ENCODE data around the gene FAM222A. TPM values are rescaled to one million over a fixed set of nuclear protein-coding genes. Genes with fewer than 3 reads are reported as not detected.

FAM222A gene
- total RNA-seq, 4 donors from 2014 or later: 7.0 to 24.3 (median 13.5) TPM

GRCh38 chr12:109807954-109808643 lies 94.5 kb downstream of the FAM222A start:
- no peak for ATAC-seq
- intact Hi-C loops (cut with DNase I; ENCODE audit: low total_unique reads): no loop called here
- in situ Hi-C loops (cut with MboI; ENCODE audit: low sequenced_read_pairs in 4 of 4): loop anchor here in 3 of 4 donors (5.0 to 10.0 kb wide), 2 partner anchors 67 to 69 kb away; no protein-coding TSS in a partner anchor

GRCh38 chr12:109808876-109809646 lies 95.4 kb downstream of the FAM222A start:
- DNase-seq: no peak
- intact Hi-C loops (cut with DNase I; ENCODE audit: low total_unique reads): no loop called here
- no peak overlapping the region for H3K27ac ChIP-seq
- in situ Hi-C loops (cut with MboI; ENCODE audit: low sequenced_read_pairs in 4 of 4): loop anchor here in 3 of 4 donors (5.0 to 10.0 kb wide), 2 partner anchors 66 to 68 kb away; no protein-coding TSS in a partner anchor
- TF ChIP-seq CTCF (IDR thresholded peaks at IDR 0.05 in 4 of 5, conservative IDR thresholded peaks at IDR 0.05 in 1 of 5) (no peak), POLR2A (IDR thresholded peaks at IDR 0.05) (no peak)
- H3K36me3 ChIP-seq: no peaks in the 10 kb centered on the region
- ATAC-seq: no peak
- H3K4me3 ChIP-seq: no peak overlapping the region
- no peaks in the 10 kb centered on the region for H3K9me3 ChIP-seq
- H3K4me1 ChIP-seq: no peaks in the 10 kb centered on the region
- no peaks in the 10 kb centered on the region for H3K27me3 ChIP-seq

More at GRCh38 chr12:109807954-109808643, 94.5 kb downstream of the FAM222A start:
- Histone ChIP-seq H3K27ac (no peak overlapping the region), H3K4me1 (no peaks in the 10 kb centered on the region), H3K9me3 (no peaks in the 10 kb centered on the region), H3K36me3 (no peaks in the 10 kb centered on the region), H3K4me3 (no peak overlapping the region), H3K27me3 (no peaks in the 10 kb centered on the region)
- no peak for TF ChIP-seq POLR2A (IDR thresholded peaks at IDR 0.05)
- TF ChIP-seq CTCF (IDR thresholded peaks at IDR 0.05 in 4 of 5, conservative IDR thresholded peaks at IDR 0.05 in 1 of 5): no peak
- no peak for DNase-seq

GRCh38 chr12:109810954-109811623 lies 97.5 kb downstream of the FAM222A start:
- in situ Hi-C loops (cut with MboI; ENCODE audit: low sequenced_read_pairs in 4 of 4): no loop called here
- no peaks in the 10 kb centered on the region for H3K27me3 ChIP-seq
- intact Hi-C loops (cut with DNase I; ENCODE audit: low total_unique reads): no loop called here
- H3K4me3 ChIP-seq: no peak overlapping the region
- ATAC-seq (no peak), DNase-seq (no peak)
- H3K36me3 ChIP-seq: no peaks in the 10 kb centered on the region
- no peaks in the 10 kb centered on the region for H3K4me1 ChIP-seq
- no peaks in the 10 kb centered on the region for H3K9me3 ChIP-seq
- H3K27ac ChIP-seq: no peak overlapping the region
- no peak for TF ChIP-seq CTCF (IDR thresholded peaks at IDR 0.05 in 4 of 5, conservative IDR thresholded peaks at IDR 0.05 in 1 of 5)
- no peak for TF ChIP-seq POLR2A (IDR thresholded peaks at IDR 0.05)

GRCh38 chr12:109811624-109811995 lies 98.0 kb downstream of the FAM222A start:
- no peak for DNase-seq
- no peaks in the 10 kb centered on the region for H3K27me3 ChIP-seq
- no peak overlapping the region for H3K27ac ChIP-seq
- no peaks in the 10 kb centered on the region for H3K4me1 ChIP-seq
- no peaks in the 10 kb centered on the region for H3K9me3 ChIP-seq
- H3K4me3 ChIP-seq: no peak overlapping the region
- no peaks in the 10 kb centered on the region for H3K36me3 ChIP-seq
- intact Hi-C loops (cut with DNase I; ENCODE audit: low total_unique reads) (no loop called here), in situ Hi-C loops (cut with MboI; ENCODE audit: low sequenced_read_pairs in 4 of 4) (no loop called here)
- ATAC-seq: no peak
- TF ChIP-seq CTCF (IDR thresholded peaks at IDR 0.05 in 4 of 5, conservative IDR thresholded peaks at IDR 0.05 in 1 of 5) (no peak), POLR2A (IDR thresholded peaks at IDR 0.05) (no peak)

Measured in gastrocnemius medialis (tissue), 4 donors.